Cortex of kidney (tissue), 1 donor: ENCODE measurements around the gene KCNQ4.

Experiments
- DNase-seq: peaks from one replicate; lab custom pipeline; 2025; lab: John Stamatoyannopoulos, UW

Gene KCNQ4

GRCh38 chr1:40820251-40820797 lies 36.7 kb downstream of the KCNQ4 start:
- DNase-seq, result no peak

DNA sequence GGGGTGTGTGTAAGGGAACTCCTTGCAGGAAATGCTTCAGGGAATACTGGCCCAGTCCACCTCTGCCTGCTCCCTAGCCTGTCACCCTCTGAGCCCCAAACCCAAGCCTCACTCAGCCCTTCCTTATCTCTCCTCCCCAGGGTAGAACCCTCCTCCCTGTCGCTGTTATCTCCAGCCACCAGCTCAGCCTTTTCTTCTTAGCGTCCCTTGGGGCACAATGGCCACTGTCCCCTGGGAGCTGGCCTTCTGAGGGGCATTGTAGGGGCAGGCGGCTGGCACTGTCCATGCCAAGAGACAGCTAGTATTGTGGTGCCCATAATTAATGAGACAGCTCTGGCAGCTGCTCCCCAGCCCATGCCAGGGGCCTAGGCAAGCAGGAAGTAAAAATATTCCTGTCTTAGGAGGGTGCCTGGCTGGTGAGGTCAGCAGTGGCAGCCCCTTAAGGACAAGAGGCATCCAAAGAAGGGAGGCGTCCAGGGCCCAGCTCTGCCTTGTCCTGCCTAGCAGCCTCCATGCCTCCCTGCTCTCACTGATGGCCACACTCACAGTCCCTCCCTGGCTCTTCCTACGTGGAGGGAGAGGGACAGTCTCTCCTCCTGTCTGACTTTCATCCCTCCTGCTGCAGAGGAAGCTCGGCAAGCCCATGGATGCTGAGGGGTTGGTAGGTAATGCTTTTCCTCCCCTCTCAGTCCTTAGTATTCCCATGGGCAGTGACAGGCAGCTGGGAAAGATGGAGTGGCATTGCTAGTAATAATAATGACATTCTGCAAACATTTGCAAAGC lies 37.5 kb downstream of the KCNQ4 start:
- DNase-seq, result no peak

DNA sequence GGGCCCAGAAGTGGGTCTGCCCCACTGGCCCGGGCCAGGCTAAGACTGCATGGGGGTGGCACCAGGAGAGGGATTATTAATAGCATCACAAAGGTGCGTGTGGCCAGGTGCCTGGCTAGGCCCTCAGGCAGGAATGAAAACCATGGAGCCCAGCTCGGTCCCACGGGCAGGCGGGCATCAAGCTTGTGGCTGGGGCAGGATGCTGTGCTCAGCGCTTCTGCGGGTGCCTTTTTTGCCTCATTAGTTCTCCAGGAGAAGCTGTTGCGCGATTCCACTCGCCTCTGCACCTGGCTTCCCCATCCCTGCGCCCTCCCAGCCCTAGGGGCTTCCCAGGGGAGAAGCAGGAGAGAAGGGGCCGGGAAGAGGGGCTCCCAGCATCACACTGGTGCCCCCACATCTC lies 39.3 kb downstream of the KCNQ4 start:
- no peak for DNase-seq

- no peak for DNase-seq
Measured at GRCh38 chr1:40823345-40823744, 39.8 kb downstream of the KCNQ4 start.

- no peak for DNase-seq
Measured at GRCh38 chr1:40823983-40824382, 40.4 kb downstream of the KCNQ4 start.

DNA sequence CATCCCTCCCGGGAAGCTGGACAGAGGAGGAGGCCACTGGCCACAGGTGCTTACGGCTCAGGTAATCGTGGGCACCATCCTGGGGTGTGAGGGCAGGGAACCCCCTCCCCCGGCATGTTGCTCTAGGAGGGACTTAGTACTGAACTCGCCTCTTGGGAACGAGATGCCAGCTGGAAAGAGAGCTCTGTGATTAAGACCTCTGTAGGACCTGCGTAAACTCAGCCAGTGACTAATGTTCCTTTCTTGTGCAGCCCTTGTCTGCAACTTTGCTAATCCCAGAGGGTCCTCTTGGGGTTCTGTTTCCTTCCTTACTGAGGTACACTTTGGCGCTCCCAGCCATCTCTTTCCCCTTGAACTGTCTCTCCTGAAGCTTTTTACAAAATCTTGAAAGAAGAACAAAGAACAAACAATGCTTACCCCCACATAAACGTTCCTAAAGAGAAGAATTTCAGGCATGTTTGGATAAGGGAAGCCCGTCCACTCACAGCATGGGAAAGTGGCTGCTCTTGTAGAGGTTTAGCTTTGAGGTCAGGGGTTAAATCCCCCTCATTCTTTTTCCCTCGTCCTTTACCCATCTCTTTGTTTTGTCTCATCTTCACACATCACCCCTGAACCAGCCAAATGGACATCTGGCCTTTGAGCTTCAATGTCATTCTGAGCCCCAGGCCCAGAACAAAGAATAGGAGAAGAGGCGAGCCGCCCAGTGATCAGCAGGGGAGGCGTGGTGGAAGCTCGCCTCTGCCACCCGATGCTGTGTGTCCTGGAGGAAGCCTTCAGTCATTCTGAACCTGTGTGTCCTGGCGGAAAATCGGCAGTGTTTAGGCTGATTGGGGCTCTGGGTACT lies 41.2 kb downstream of the KCNQ4 start:
- no peak for DNase-seq

- DNase-seq, result no peak
Measured at GRCh38 chr1:40825435-40825788, 41.8 kb downstream of the KCNQ4 start.

GRCh38 chr1:40825996-40826395 lies 42.4 kb downstream of the KCNQ4 start:
- no peak for DNase-seq

DNA sequence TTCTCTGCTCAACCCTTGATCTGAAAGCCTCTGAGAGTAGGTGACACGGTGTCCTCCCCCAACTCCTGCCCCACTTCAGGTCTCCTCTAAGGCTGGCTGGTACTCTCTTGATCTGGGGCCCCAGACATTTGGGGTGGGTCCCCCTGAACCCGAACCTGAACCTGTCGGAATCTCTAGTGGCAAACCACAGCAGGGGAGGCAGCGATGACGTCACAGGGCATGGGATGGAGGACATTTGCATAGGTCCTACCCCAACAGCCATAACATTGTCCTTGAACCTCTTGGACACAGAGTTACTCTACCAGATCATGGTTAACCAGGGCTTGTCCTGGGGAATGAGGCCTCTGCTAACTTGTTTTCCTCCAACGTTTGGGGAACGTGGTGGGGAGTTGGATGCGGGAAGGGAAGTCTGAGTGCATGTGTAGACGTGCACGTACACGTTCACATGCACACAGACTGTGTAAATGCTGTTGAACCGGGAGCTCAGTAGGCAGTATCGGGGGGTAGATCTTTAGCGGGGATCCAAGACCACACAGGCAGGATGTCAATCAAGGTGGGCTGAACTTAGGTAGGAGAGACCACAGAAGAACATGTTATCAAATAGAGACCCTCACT lies 46.2 kb downstream of the KCNQ4 start:
- no peak for DNase-seq

- DNase-seq, result no peak
Measured at GRCh38 chr1:40830419-40830943, 46.9 kb downstream of the KCNQ4 start.

DNA sequence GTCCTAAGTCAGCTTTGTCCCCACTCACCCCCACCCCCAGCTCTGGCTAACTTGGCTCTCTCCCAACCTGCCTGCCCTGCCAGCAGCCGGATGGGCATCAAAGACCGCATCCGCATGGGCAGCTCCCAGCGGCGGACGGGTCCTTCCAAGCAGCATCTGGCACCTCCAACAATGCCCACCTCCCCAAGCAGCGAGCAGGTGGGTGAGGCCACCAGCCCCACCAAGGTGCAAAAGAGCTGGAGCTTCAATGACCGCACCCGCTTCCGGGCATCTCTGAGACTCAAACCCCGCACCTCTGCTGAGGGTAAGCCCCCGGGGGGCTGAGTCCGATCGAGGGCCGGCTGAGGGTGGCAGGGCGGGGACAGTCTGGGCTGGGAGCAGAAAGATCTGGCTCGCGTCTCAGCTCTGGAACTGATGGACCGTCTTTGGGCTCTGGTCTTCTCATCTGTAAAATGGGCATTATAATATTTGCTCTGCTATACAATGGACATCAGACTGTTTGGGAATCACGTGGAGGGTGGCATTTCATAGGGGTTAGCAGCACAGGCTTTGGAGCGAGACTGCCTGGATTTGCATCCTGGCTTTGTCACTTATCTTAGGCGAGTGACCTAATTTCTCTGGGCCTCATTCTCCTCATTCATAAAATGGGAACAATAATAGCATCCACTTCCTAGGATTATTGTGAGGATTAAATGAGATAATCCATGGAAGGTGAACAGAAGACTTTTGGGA lies 47.6 kb downstream of the KCNQ4 start:
- no peak for DNase-seq

DNA sequence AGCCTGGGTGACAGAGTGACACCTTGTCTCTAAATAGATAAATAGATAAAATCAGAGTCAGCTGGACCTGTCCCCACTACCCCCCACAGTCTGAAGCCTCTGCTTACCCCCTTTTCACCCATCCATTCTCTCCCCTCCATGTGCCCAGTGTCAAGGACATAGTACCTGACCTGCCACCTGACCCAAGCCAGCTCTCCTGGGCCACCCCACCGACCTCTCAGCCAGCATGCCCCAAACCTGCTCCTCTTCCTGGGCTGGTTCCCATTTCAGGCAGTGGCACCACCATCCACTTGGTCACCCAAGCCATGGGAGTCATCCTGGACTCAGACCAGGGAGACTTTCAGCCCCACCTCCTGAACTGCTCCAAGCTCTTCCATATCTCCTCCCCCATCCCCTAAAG lies 50.4 kb downstream of the KCNQ4 start:
- no peak for DNase-seq

- DNase-seq, result no peak
Measured at GRCh38 chr1:40834968-40835545, 51.5 kb downstream of the KCNQ4 start.

GRCh38 chr1:40836283-40836682 lies 52.7 kb downstream of the KCNQ4 start:
- DNase-seq, result no peak

- DNase-seq, result no peak
Measured at GRCh38 chr1:40837601-40838000, 54.0 kb downstream of the KCNQ4 start.

DNA sequence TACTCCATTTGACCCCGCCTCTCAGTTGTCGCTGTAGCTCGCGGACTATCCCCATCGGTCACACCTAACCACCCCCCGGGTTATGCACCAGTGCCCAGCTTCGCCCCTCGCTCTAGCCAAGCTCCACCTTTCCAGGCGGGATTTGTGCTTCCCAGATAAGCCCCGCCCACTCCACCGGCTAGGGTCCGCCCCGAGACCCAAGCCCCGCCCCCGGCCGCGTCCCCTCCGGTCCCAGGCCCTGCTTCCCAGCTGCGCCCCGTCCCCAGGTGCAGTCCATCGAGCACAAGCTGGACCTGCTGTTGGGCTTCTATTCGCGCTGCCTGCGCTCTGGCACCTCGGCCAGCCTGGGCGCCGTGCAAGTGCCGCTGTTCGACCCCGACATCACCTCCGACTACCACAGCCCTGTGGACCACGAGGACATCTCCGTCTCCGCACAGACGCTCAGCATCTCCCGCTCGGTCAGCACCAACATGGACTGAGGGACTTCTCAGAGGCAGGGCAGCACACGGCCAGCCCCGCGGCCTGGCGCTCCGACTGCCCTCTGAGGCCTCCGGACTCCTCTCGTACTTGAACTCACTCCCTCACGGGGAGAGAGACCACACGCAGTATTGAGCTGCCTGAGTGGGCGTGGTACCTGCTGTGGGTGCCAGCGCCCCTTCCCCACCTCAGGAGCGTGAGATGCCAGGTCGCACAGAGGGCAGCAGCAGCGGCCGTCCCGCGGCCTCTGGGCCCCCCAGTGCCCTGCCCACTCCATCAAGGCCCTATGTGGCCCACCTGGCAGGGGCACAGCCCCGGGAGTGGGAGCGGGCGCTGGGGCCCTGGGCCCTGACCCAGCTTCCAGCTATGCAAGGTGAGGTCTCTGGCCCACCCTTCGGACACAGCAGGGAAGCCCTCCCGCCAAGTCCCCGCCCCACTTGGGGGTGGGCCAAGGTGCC lies 54.7 kb downstream of the KCNQ4 start:
- no peak for DNase-seq

DNA sequence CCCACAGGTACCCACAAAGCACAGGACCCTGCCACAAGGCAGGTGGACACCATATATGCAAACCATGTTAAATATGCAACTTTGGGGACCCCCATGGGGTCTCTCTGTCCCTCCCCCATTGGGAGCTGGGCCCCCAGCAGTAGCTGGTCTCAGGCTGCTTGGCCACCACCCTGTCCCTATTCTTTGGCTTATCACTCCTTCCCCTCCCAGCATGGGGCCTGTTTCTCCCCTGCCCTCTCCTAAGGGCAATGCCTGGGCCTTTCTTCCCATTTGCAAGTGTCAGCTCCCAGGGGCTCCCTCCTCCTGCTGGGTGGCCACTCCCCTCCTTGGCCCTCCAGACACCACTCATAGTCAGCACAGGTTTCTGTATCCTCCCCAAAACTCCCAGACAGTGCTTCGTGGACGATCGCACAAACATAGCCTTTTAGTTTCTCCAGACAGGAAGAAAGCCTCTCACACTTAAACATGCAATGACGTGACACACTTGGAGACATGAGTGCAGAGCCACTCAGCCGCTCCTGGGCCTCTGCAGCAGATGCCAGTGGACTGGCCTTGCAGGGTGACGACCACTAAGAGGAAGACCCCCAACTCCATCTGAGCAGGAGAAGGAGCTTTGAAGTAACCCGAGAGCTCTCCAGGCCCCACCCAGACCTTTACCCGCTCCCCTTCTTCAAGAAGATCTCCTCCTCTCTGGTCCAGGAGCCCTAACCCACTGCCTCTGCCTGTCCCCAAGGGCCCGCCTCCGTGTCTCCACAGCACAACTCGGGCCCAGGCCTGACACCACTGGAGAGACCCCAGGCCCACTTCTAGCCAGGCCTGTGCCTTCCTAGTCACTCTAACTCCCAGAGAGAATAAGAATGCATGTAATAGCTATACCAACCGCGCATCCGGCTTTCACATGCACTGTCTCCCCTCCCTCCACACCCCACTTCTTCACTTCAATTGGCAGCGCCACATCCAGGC lies 55.7 kb downstream of the KCNQ4 start:
- DNase-seq, result no peak

- no peak for DNase-seq
Measured at GRCh38 chr1:40839943-40840335, 56.4 kb downstream of the KCNQ4 start.
